Caco-2 (cell line): ENCODE results near the gene PDCD5. TPM values are rescaled to one million over a fixed set of nuclear protein-coding genes. Genes with fewer than 3 reads are reported as not detected.
A peak's percentile ranks its signal among the peaks of the same experiment; 100 is the strongest.

ENCODE experiments used
- BruUV-seq: library from RNA; stranded (reverse); fragments of 400-500 nt; replicated peaks from 2 replicates; lab custom pipeline; 2021; lab: Mats Ljungman, UMichigan
- CTCF ChIA-PET: fragments of 300-600 bp; sonication (Branson Sonifier 250); formaldehyde crosslinking; loops from one replicate; lab custom pipeline; 2022; ENCODE audit warnings: antibody characterized with exemption; lab: Charles Lee
- POLR2A ChIA-PET: fragments of 300-600 bp; sonication (Branson Sonifier 250); formaldehyde crosslinking; loops from one replicate; lab custom pipeline; 2022; ENCODE audit warnings: antibody characterized with exemption; lab: Charles Lee
- DNase-seq, 2 experiments: peaks; one replicate each; pipeline versions ENCODE4 v3.0.0 to v3.0.0-alpha.2; 2020 to 2022
- H3K27me3 ChIP-seq: replicated peaks from 2 replicates; pipeline ENCODE4 v1.6.0; 2011; ENCODE audit warnings: low read length; ENCODE audit not compliant: control insufficient read depth, insufficient read depth
- H3K36me3 ChIP-seq: 2 replicates; pipeline ENCODE4 v1.5.1; 2011; ENCODE audit warnings: low read length; ENCODE audit not compliant: control insufficient read depth, insufficient read depth
- H3K4me1 ChIP-seq: fragments of 250-450 bp; sonication (Bioruptor Pico); 2 replicates; pipeline ENCODE4 v1.5.1; 2020; ENCODE audit warnings: mild to moderate bottlenecking
- H3K4me3 ChIP-seq: 2 replicates; pipeline ENCODE4 v1.5.1; 2011; ENCODE audit warnings: low read depth, mild to moderate bottlenecking, control low read depth, low read length
- H3K9me3 ChIP-seq: fragments of 250-450 bp; sonication (Bioruptor Pico); 2 replicates; pipeline ENCODE4 v1.5.1; 2020; ENCODE audit warnings: mild to moderate bottlenecking, moderate library complexity
- H3K27ac Mint-ChIP-seq: one replicate; pipeline ENCODE4 v1.8.0; 2022; ENCODE audit warnings: mixed read lengths; ENCODE audit not compliant: unreplicated experiment
- H3K27me3 Mint-ChIP-seq: one replicate; pipeline ENCODE4 v1.8.0; 2022; ENCODE audit warnings: mixed read lengths; ENCODE audit not compliant: insufficient read depth, unreplicated experiment
- H3K36me3 Mint-ChIP-seq: one replicate; pipeline ENCODE4 v1.8.0; 2022; ENCODE audit warnings: mild to moderate bottlenecking, mixed read lengths; ENCODE audit not compliant: insufficient read depth, unreplicated experiment
- H3K4me1 Mint-ChIP-seq: one replicate; pipeline ENCODE4 v1.8.0; 2022; ENCODE audit warnings: low read depth, mixed read lengths; ENCODE audit not compliant: unreplicated experiment
- H3K4me3 Mint-ChIP-seq: one replicate; pipeline ENCODE4 v1.8.0; 2022; ENCODE audit warnings: mild to moderate bottlenecking, moderate library complexity, mixed read lengths; ENCODE audit not compliant: unreplicated experiment
- H3K9me3 Mint-ChIP-seq: one replicate; pipeline ENCODE4 v1.8.0; 2022; ENCODE audit warnings: mixed read lengths; ENCODE audit not compliant: unreplicated experiment
- intact Hi-C: fragments of 100-400 bp; cut with micrococcal nuclease; formaldehyde crosslinking; loops from one replicate; pipeline ENCODE4 v1.10.0; 2022; ENCODE audit not compliant: unreplicated experiment
- total RNA-seq: library from RNA; stranded (reverse); gene quantifications from 2 replicates; pipeline ENCODE4 v1.2.3, GENCODE V29; 2022
- TF ChIP-seq, protein P1 (sequence below), 2 experiments: fragments of 200-600 bp in 1 of 2; IDR thresholded peaks; 1 replicate in 1 of 2; 2 replicates in 1 of 2; pipeline versions ENCODE4 v1.5.1 to v1.8.0; 2011 to 2022; ENCODE audit warnings: antibody characterized with exemption in 1 of 2, control low read depth in 1 of 2, inconsistent platforms in 1 of 2, low read depth in 1 of 2, low read length in 1 of 2, mild to moderate bottlenecking in 1 of 2, moderate library complexity in 1 of 2; ENCODE audit not compliant: insufficient read depth in 1 of 2, severe bottlenecking in 1 of 2, unreplicated experiment in 1 of 2

Gene PDCD5
- total RNA-seq, 1 experiment from 2014 or later = 219 TPM

DNA sequence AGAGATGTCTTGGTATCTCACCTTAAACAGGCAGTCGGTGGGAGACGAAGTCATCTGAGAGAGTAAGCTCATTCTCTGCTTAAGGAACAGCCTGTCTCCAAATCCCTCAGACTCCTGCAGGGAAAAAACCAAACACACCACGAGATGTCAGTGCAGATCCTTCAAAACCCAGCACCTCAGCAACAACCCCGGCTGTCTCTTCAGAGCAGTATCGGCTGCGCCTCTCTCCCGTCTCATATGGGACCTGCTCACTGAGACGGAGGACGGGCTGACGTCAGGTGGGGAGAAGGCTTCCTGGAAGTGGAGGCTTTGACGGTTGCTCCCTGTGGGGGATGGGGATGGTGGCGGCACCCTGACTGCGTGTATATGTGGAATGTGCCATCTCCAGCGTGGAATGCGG, 50.4 kb downstream of the PDCD5 start:
- Mint-ChIP-seq H3K9me3 (no peaks in the 10 kb centered on the region), H3K27ac (no peak overlapping the region), H3K4me3 (no peak overlapping the region), H3K27me3 (no peaks in the 10 kb centered on the region), H3K36me3 (peaks cover 50% of the 10 kb centered on the region), H3K4me1 (no peaks in the 10 kb centered on the region)
- no peak overlapping the region for H3K4me3 ChIP-seq
- DNase-seq = no peak
- no peaks in the 10 kb centered on the region for H3K9me3 ChIP-seq
- TF ChIP-seq, protein P1, sequence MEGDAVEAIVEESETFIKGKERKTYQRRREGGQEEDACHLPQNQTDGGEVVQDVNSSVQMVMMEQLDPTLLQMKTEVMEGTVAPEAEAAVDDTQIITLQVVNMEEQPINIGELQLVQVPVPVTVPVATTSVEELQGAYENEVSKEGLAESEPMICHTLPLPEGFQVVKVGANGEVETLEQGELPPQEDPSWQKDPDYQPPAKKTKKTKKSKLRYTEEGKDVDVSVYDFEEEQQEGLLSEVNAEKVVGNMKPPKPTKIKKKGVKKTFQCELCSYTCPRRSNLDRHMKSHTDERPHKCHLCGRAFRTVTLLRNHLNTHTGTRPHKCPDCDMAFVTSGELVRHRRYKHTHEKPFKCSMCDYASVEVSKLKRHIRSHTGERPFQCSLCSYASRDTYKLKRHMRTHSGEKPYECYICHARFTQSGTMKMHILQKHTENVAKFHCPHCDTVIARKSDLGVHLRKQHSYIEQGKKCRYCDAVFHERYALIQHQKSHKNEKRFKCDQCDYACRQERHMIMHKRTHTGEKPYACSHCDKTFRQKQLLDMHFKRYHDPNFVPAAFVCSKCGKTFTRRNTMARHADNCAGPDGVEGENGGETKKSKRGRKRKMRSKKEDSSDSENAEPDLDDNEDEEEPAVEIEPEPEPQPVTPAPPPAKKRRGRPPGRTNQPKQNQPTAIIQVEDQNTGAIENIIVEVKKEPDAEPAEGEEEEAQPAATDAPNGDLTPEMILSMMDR (IDR thresholded peaks at IDR 0.05; ENCODE audit: insufficient read depth in 1 of 2, low read depth in 1 of 2, low read length in 1 of 2, severe bottlenecking in 1 of 2, unreplicated experiment in 1 of 2) = peak in 1 of 2 experiments; percentile 8
- intact Hi-C loops = no loop called here
- no TSS peak for BruUV-seq
- no peaks in the 10 kb centered on the region for H3K4me1 ChIP-seq
- ChIA-PET CTCF (no interaction called here), POLR2A (no interaction called here)
- no peaks in the 10 kb centered on the region for H3K27me3 ChIP-seq
- no peaks in the 10 kb centered on the region; the same call in none of the 2 replicates for H3K36me3 ChIP-seq

Other genes starting within 250 kb of the PDCD5 start
- gene ZNF507, start 235.6 kb upstream of the PDCD5 start, total RNA-seq = 26.6 and 27.4 TPM in 2 replicates
- gene DPY19L3, start 175.4 kb upstream of the PDCD5 start, total RNA-seq = 40.7 and 41.5 TPM in 2 replicates
- 53.9 and 54.3 TPM in 2 replicates for gene ANKRD27, start 94.0 kb downstream of the PDCD5 start, total RNA-seq
- 0.75 and 1.0 TPM in 2 replicates for gene RGS9BP, start 94.7 kb downstream of the PDCD5 start, total RNA-seq
- gene NUDT19, start 110.6 kb downstream of the PDCD5 start, total RNA-seq = 24.0 and 24.4 TPM in 2 replicates
- 0.11 and 0.30 TPM in 2 replicates for gene TDRD12, start 138.6 kb downstream of the PDCD5 start, total RNA-seq